H1 (cell line): ENCODE data around the gene SEMA3B. TPM values are rescaled to one million over a fixed set of nuclear protein-coding genes. Genes with fewer than 3 reads are reported as not detected.

Experiments
- CTCF ChIA-PET: fragments of 300-600 bp; sonication (Branson Sonifier 250); formaldehyde crosslinking; loops from one replicate; lab custom pipeline; 2021; ENCODE audit not compliant: partially characterized antibody; lab: Charles Lee
- POLR2A ChIA-PET: fragments of 300-600 bp; sonication (Branson Sonifier 250); formaldehyde crosslinking; loops from one replicate; lab custom pipeline; 2021; ENCODE audit warnings: inconsistent platforms; ENCODE audit not compliant: partially characterized antibody; lab: Charles Lee
- DNase-seq, 2 experiments: peaks; one replicate each; pipeline versions ENCODE4 v3.0.0 to v3.0.0-alpha.2; 2010 to 2022; ENCODE audit warnings: low spot score in 2 of 2, low read depth in 1 of 2, mixed read lengths in 1 of 2
- FAIRE-seq: peaks from 2 replicates; lab custom pipeline; 2011; peaks lifted over from hg19 to GRCh38; lab: Jason Lieb, UNC
- H2AFZ ChIP-seq: 2 replicates; pipeline ENCODE4 v1.8.1; 2012; ENCODE audit warnings: low read length, inconsistent platforms
- H2AK5ac ChIP-seq: 2 replicates; pipeline ENCODE4 v1.6.1; 2013; ENCODE audit warnings: low read depth, low read length
- H2BK120ac ChIP-seq: replicated peaks from 2 replicates; pipeline ENCODE3; 2013; ENCODE audit warnings: low read depth, low read length, inconsistent platforms
- H2BK12ac ChIP-seq: 2 replicates; pipeline ENCODE4 v1.6.1; 2013; ENCODE audit warnings: low read depth, low read length
- H2BK15ac ChIP-seq: 2 replicates; pipeline ENCODE4 v1.6.1; 2013; ENCODE audit warnings: low read length
- H2BK20ac ChIP-seq: 2 replicates; pipeline ENCODE4 v1.6.1; 2013; ENCODE audit warnings: low read length
- H2BK5ac ChIP-seq: 2 replicates; pipeline ENCODE4 v1.6.1; 2013; ENCODE audit warnings: low read depth, low read length
- H3K14ac ChIP-seq: 2 replicates; pipeline ENCODE4 v1.6.1; 2013; ENCODE audit warnings: inconsistent platforms; ENCODE audit not compliant: insufficient read length
- H3K18ac ChIP-seq: 2 replicates; pipeline ENCODE4 v1.6.1; 2013; ENCODE audit warnings: low read length; ENCODE audit errors: extremely low read depth
- H3K23ac ChIP-seq: 2 replicates; pipeline ENCODE4 v1.6.1; 2013; ENCODE audit warnings: inconsistent platforms; ENCODE audit not compliant: insufficient read length
- H3K23me2 ChIP-seq: 2 replicates; pipeline ENCODE4 v1.6.1; 2013; ENCODE audit warnings: low read depth, low read length
- H3K27ac ChIP-seq: 2 replicates; pipeline ENCODE4 v1.6.1; 2011; ENCODE audit warnings: low read depth, low read length, inconsistent platforms
- H3K27me3 ChIP-seq, 4 experiments: replicated peaks in 1 of 4; 1 replicate in 1 of 4; 2 replicates in 3 of 4; pipeline versions ENCODE4 v1.6.1 to v1.8.1; 2011 to 2013; ENCODE audit warnings: low read length in 3 of 4, mild to moderate bottlenecking in 3 of 4, inconsistent platforms in 2 of 4, mixed read lengths in 2 of 4, moderate library complexity in 1 of 4; ENCODE audit not compliant: control insufficient read depth in 3 of 4, insufficient read depth in 3 of 4; ENCODE audit errors: extremely low read depth in 1 of 4
- H3K36me3 ChIP-seq, 4 experiments: 2 replicates each; pipeline versions ENCODE4 v1.6.1 to v1.8.1; 2011 to 2013; ENCODE audit warnings: mild to moderate bottlenecking in 4 of 4, low read length in 3 of 4, moderate library complexity in 2 of 4, control low read depth in 1 of 4, inconsistent platforms in 1 of 4; ENCODE audit not compliant: insufficient read depth in 4 of 4, control insufficient read depth in 2 of 4
- H3K4ac ChIP-seq: replicated peaks from 2 replicates; pipeline ENCODE3; 2013; ENCODE audit warnings: low read length, low read depth, mixed read lengths, inconsistent platforms; ENCODE audit not compliant: insufficient read length
- H3K4me1 ChIP-seq, 4 experiments: replicated peaks in 1 of 4; 1 replicate in 1 of 4; 2 replicates in 3 of 4; pipeline versions ENCODE4 v1.6.1 to v1.8.1; 2011 to 2013; ENCODE audit warnings: low read length in 3 of 4, inconsistent platforms in 2 of 4, mixed read lengths in 1 of 4; ENCODE audit not compliant: insufficient read depth in 4 of 4, control insufficient read depth in 3 of 4
- H3K4me2 ChIP-seq, 2 experiments: 2 replicates each; pipeline versions ENCODE4 v1.6.1 to v1.8.1; 2011 to 2013; ENCODE audit warnings: low read depth in 2 of 2, low read length in 2 of 2, control low read depth in 1 of 2, inconsistent platforms in 1 of 2, mild to moderate bottlenecking in 1 of 2; ENCODE audit not compliant: insufficient read depth in 1 of 2
- H3K4me3 ChIP-seq, 4 experiments: fragments of 200-600, 300-600 bp in 1 of 4; sonication (generic), shearing (Covaris generic), sonication (Bioruptor Twin) in 1 of 4; 2 replicates each; pipeline versions ENCODE4 v1.5.1 to v1.8.1; 2011 to 2016; ENCODE audit warnings: low read length in 4 of 4, low read depth in 3 of 4, control low read depth in 2 of 4, inconsistent platforms in 2 of 4, mild to moderate bottlenecking in 2 of 4, mixed read lengths in 1 of 4, moderate library complexity in 1 of 4; ENCODE audit not compliant: insufficient read depth in 2 of 4; ENCODE audit errors: extremely low read depth in 1 of 4
- H3K56ac ChIP-seq: replicated peaks from 2 replicates; pipeline ENCODE3; 2013; ENCODE audit warnings: low read depth, mild to moderate bottlenecking, mixed read lengths, low read length, inconsistent platforms; ENCODE audit not compliant: insufficient read length
- H3K79me1 ChIP-seq: 2 replicates; pipeline ENCODE4 v1.6.1; 2013; ENCODE audit warnings: low read depth, low read length, control low read depth
- H3K79me2 ChIP-seq, 2 experiments: 2 replicates each; pipeline versions ENCODE4 v1.6.1 to v1.8.1; 2012 to 2013; ENCODE audit warnings: low read length in 2 of 2, mild to moderate bottlenecking in 2 of 2, inconsistent platforms in 1 of 2; ENCODE audit not compliant: insufficient read depth in 2 of 2, control insufficient read depth in 1 of 2
- H3K9ac ChIP-seq, 4 experiments: replicated peaks in 1 of 4; 1 replicate in 1 of 4; 2 replicates in 3 of 4; pipeline versions ENCODE4 v1.6.1 to v1.8.1; 2011 to 2013; ENCODE audit warnings: low read depth in 3 of 4, low read length in 3 of 4, control low read depth in 2 of 4, mild to moderate bottlenecking in 2 of 4, moderate library complexity in 2 of 4, inconsistent platforms in 1 of 4; ENCODE audit errors: extremely low read depth in 1 of 4
- H3K9me3 ChIP-seq, 2 experiments: 2 replicates each; pipeline versions ENCODE4 v1.6.1 to v1.8.1; 2012 to 2013; ENCODE audit warnings: mild to moderate bottlenecking in 2 of 2, moderate library complexity in 2 of 2, control low read depth in 1 of 2, inconsistent platforms in 1 of 2, low read depth in 1 of 2, low read length in 1 of 2, mixed read lengths in 1 of 2; ENCODE audit not compliant: insufficient read depth in 2 of 2
- H4K20me1 ChIP-seq, 2 experiments: replicated peaks in 1 of 2; 2 replicates each; pipeline versions ENCODE3 to v1.8.1; 2011 to 2013; ENCODE audit warnings: inconsistent platforms in 2 of 2, low read length in 2 of 2, mild to moderate bottlenecking in 1 of 2; ENCODE audit not compliant: insufficient read depth in 2 of 2, control insufficient read depth in 1 of 2
- H4K5ac ChIP-seq: 2 replicates; pipeline ENCODE4 v1.6.1; 2013; ENCODE audit warnings: low read length, low read depth, mixed read lengths, inconsistent platforms; ENCODE audit not compliant: insufficient read length
- H4K8ac ChIP-seq: 2 replicates; pipeline ENCODE4 v1.8.0; 2013; ENCODE audit warnings: mild to moderate bottlenecking, moderate library complexity, low read length, inconsistent platforms; ENCODE audit not compliant: insufficient read depth; ENCODE audit errors: extremely low read depth
- H4K91ac ChIP-seq: replicated peaks from 2 replicates; pipeline ENCODE3; 2013; ENCODE audit warnings: low read length, mixed read lengths, inconsistent platforms; ENCODE audit not compliant: insufficient read length
- ATF3 ChIP-seq: IDR thresholded peaks from 2 replicates; pipeline ENCODE4 v1.6.1; 2011; ENCODE audit warnings: low read depth, mild to moderate bottlenecking, low read length; ENCODE audit not compliant: insufficient read depth
- CEBPB ChIP-seq: IDR thresholded peaks from 2 replicates; pipeline ENCODE4 v1.6.1; 2012; ENCODE audit warnings: low read depth, low read length
- GTF2F1 ChIP-seq: IDR thresholded peaks from 2 replicates; pipeline ENCODE4 v1.6.1; 2012; ENCODE audit warnings: low read depth, low read length, improper control_type of control experiment, borderline replicate concordance
- KDM5A ChIP-seq: fragments of 200-600 bp; IDR thresholded peaks from 2 replicates; pipeline ENCODE4 v1.7.1; 2012; ENCODE audit warnings: mild to moderate bottlenecking, low read length, inconsistent platforms, mixed read lengths
- NANOG ChIP-seq: IDR thresholded peaks from 2 replicates; pipeline ENCODE4 v1.6.1; 2011; ENCODE audit warnings: low read length, low read depth, mild to moderate bottlenecking, inconsistent platforms; ENCODE audit not compliant: insufficient read depth, poor library complexity, severe bottlenecking
- NRF1 ChIP-seq: IDR thresholded peaks from 2 replicates; pipeline ENCODE4 v1.6.1; 2011; ENCODE audit warnings: mild to moderate bottlenecking, low read depth, low read length, improper control_type of control experiment
- PHF8 ChIP-seq: fragments of 200-600 bp; sonication (generic); conservative IDR thresholded peaks from 2 replicates; pipeline ENCODE4 v1.7.1; 2012; ENCODE audit warnings: low read depth, mild to moderate bottlenecking, inconsistent platforms, low read length, moderate library complexity
- RAD21 ChIP-seq, 2 experiments: IDR thresholded peaks in 1 of 2; conservative IDR thresholded peaks in 1 of 2; 2 replicates each; pipeline ENCODE4 v1.6.1; 2011; ENCODE audit warnings: low read depth in 2 of 2, low read length in 2 of 2, improper control_type of control experiment in 1 of 2, inconsistent platforms in 1 of 2, mild to moderate bottlenecking in 1 of 2, moderate library complexity in 1 of 2
- RBBP5 ChIP-seq: IDR thresholded peaks from 2 replicates; pipeline ENCODE4 v1.7.1; 2012; ENCODE audit warnings: low read depth, mild to moderate bottlenecking, inconsistent platforms, low read length, moderate library complexity, borderline replicate concordance
- SIX5 ChIP-seq: IDR thresholded peaks from 2 replicates; pipeline ENCODE4 v1.6.1; 2011; ENCODE audit warnings: mild to moderate bottlenecking, low read depth, low read length
- SP4 ChIP-seq: IDR thresholded peaks from 2 replicates; pipeline ENCODE4 v1.6.1; 2012; ENCODE audit warnings: low read length, inconsistent platforms
- WGBS, 2 experiments: shearing (Covaris generic) in 1 of 2; methylation state at CpG; one replicate each; pipeline versions ENCODE4 v1.1.6 to v1.1.7; 2013 to 2015; ENCODE audit warnings: low lambda C conversion rate in 2 of 2, mixed read lengths in 2 of 2, inconsistent platforms in 1 of 2, low coverage in 1 of 2, missing lambda C conversion rate in 1 of 2; ENCODE audit not compliant: insufficient replicate concordance in 2 of 2, insufficient coverage in 1 of 2, insufficient read length in 1 of 2; ENCODE audit errors: extremely low coverage in 1 of 2, missing lambda C conversion rate in 1 of 2; 5-methylcytosine and 5-hydroxymethylcytosine counted together
- polyA plus RNA-seq, 7 experiments: library from polyadenylated mRNA; depleted of rRNA in 3 of 7; stranded (reverse) in 5 of 7; unstranded in 2 of 7; fragments of >200 nt in 5 of 7; fragments of 200-250 nt in 2 of 7; gene quantifications; 1 replicate in 5 of 7; 2 replicates in 1 of 7; 4 replicates in 1 of 7; pipeline versions ENCODE4 v1.2.1 to v1.2.3, GENCODE V29; 2011 to 2013; ENCODE audit warnings: missing spikeins in 2 of 7, mixed read lengths in 2 of 7
- total RNA-seq: library from RNA; stranded (reverse); fragmentation: NEBNext Ultra II Directional; extraction: Animal tissue kit (Norgen Biotek cat#: 25700); gene quantifications from 2 replicates; pipeline ENCODE4 v1.2.1, GENCODE V29; 2021

SEMA3B gene
- total and polyA plus RNA-seq, 2 of the 8 experiments (the other 6 are each of a cell fraction or from before 2014, with no cell fraction given), result 3.0 to 4.7 TPM

GRCh38 chr3:50241713-50242380 lies 27.1 kb upstream of the SEMA3B start:
- ChIA-PET POLR2A (interaction anchor here (0.6 to 3.4 kb wide), 16 partner anchors 9 to 104 kb away, joined by 3 to 41 read pairs (median 4); partner anchors contain the start of gene GNAT1), CTCF (interaction anchor here (0.8 to 53.5 kb wide), 7 partner anchors 17 to 146 kb away, joined by 3 to 2149 read pairs (median 3); partner anchors contain the start of genes GNAI2, GNAT1, LSMEM2 and SEMA3B)
- Histone ChIP-seq H2BK5ac (peak overlapping the region; percentile 98), H4K8ac (peak overlapping the region; percentile 60; the same call in 1 of the 2 replicates), H3K56ac (no peak overlapping the region), H3K18ac (peak overlapping the region; percentile 100), H2BK12ac (peak overlapping the region; percentile 95), H4K20me1 (peaks cover 19 to 37% of the 10 kb centered on the region in 2 experiments), H3K4me3 (peak overlapping the region in 3 of 4 experiments; percentile 5 to 53 (median 32); a peak in 4 of 8 replicates), H2AK5ac (peak overlapping the region; percentile 93), H3K4ac (peak overlapping the region; percentile 70), H3K9ac (peak overlapping the region in 2 of 4 experiments; percentile 15 to 47; a peak in 4 of 7 replicates), H4K5ac (peak overlapping the region; percentile 93), H3K27me3 (no peaks in the 10 kb centered on the region), H4K91ac (peak overlapping the region; percentile 85), H2BK15ac (peak overlapping the region; percentile 99), H3K14ac (no peak overlapping the region), H3K27ac (peak overlapping the region; percentile 80), H2AFZ (no peak overlapping the region), H2BK120ac (peak overlapping the region; percentile 75), H3K9me3 (no peaks in the 10 kb centered on the region), H3K36me3 (peaks cover 0 to 3% (median 0%) of the 10 kb centered on the region in 4 experiments; a peak in 1 of 8 replicates), H3K79me1 (peaks cover 25% of the 10 kb centered on the region), H3K23me2 (peaks cover 15% of the 10 kb centered on the region; the same call in 1 of the 2 replicates), H3K23ac (no peak overlapping the region), H3K4me1 (peaks cover 9 to 82% (median 75%) of the 10 kb centered on the region in 4 experiments), H3K79me2 (peaks cover 33 to 92% of the 10 kb centered on the region in 2 experiments), H3K4me2 (peak overlapping the region; percentile 87 to 96), H2BK20ac (peak overlapping the region; percentile 99)
- no peak for DNase-seq
- 78% methylated on average over 7 of the region's 7 CpGs; no CpG with 5 or more reads in 1 of the 2 experiments for WGBS, 2 experiments
- no peak for FAIRE-seq
- TF ChIP-seq RBBP5, result no peak
- TF ChIP-seq SIX5, result no peak
- TF ChIP-seq CEBPB, result no peak
- TF ChIP-seq GTF2F1, result no peak
- no peak for TF ChIP-seq PHF8
- no peak for TF ChIP-seq RAD21 (IDR thresholded peaks at IDR 0.05 in 1 of 2, conservative IDR thresholded peaks at IDR 0.05 in 1 of 2; ENCODE audit: low read depth in 2 of 2, low read length in 2 of 2)
- no peak for TF ChIP-seq KDM5A
- no peak for TF ChIP-seq NANOG
- no peak for TF ChIP-seq ATF3
- no peak for TF ChIP-seq NRF1
- no peak for TF ChIP-seq SP4
